Endometrial microvascular endothelial cells (primary cell): ENCODE measurements around the gene ELP1. TPM values are rescaled to one million over a fixed set of nuclear protein-coding genes. Genes with fewer than 3 reads are reported as not detected.
"Not testable (repeated sequence)": the region's sequence is repeated elsewhere in the genome, so short reads cannot be mapped to it uniquely, and the experiment has no call there.

Experiments used
- in situ Hi-C: cut with HindIII; loops from 2 replicates; pipeline ENCODE4 v1.10.0; 2017; ENCODE audit warnings: low sequenced_read_pairs, low pct_unique_long_range_greater_than_20kb; ENCODE audit errors: inconsistent ontology term
- total RNA-seq: library from RNA; depleted of rRNA; stranded (reverse); fragments of >200 nt; gene quantifications from one replicate; pipeline ENCODE4 v1.2.3, GENCODE V29; 2015; ENCODE audit errors: inconsistent ontology term

The ELP1 gene
- total RNA-seq, 1 donor from 2014 or later: 25.6 TPM

DNA sequence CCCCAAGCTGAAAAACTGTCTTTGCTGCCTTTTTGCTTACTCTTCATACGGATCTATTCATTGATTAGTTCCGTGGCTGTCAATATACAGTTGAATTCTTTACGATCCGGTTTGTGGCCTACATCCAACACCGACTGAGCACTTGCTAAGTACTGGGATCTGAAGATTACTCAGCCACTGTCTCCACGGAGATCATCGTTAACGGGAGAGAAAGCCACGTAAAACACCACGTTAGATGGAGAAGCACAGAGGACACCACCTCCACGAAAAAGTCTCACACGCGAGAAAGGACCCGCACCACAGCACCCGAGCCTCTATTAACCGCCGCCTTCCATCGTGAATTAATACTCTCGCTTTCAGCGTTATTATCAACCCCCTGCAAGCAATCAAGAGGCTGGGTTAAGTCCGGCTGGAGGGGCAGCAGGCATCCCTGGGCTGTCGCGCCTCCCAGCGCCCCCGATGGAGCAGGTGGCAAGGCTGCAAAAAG is 650 bp downstream of the ELP1 start:
- in situ Hi-C loops: no loop called here

DNA sequence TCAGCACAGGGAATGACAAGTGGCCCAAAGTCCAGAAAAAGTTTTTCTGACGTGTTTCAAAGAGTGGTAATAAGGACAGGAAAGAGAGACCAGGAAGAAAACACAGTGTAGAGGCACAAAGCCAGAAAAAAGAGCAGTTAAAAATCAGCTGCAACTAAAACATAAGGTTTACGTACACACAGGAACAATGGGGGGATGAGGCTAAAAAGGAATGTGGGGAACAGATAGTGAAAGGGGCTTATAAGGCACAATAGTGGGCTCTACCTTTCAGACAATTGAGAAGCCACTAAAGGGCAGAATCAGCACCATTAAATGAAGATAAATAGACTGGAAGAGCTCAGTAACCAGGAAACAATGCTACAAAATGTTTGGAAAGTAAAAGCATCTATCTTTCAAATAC is 5.5 kb downstream of the ELP1 start:
- in situ Hi-C loops: no loop called here

GRCh38 chr9:108924466-108924865 is 9.5 kb downstream of the ELP1 start:
- in situ Hi-C loops: no loop called here

DNA sequence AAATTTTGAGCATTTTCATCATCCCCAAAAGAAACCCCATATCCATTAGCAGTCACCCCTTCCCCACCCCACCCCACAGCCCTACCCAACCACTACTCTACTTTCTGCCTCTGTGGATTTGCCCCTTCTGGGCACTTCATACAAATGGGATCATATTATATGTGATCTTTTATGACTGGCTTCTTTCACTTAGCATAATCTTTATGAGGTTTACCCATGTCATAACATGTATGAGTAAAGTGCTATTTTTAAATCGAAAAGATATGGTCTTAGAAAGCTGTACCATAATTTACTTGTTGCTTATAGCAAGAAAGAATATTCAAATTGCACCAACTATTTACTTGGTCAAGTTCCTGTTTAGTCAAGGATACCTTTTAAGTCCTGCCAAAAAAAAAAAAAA is 12.7 kb downstream of the ELP1 start:
- in situ Hi-C loops: no loop called here

GRCh38 chr9:108920401-108920800 is 13.5 kb downstream of the ELP1 start:
- in situ Hi-C loops: not testable (repeated sequence)

GRCh38 chr9:108919517-108919916 is 14.4 kb downstream of the ELP1 start:
- in situ Hi-C loops: no loop called here

GRCh38 chr9:108913391-108913790 is 20.5 kb downstream of the ELP1 start:
- in situ Hi-C loops: no loop called here

DNA sequence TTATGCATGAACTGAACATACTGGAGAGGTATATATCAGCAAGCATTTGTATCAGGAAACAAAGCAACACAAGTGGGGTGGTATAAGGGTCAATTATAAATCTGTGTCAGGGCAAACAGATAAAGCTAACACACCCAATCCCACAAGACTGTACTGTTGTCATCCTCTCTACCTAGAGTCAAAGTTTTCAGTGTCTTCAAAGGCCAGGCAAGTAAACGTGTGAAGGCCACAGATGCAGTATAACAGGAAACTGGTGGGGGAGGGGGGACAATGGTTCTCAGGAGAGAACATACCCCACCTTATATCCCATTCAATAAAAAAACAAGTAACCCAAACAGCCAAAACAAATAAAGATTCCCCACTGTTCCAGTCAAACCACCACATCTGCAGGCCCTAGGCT is 22.1 kb downstream of the ELP1 start:
- in situ Hi-C loops: no loop called here

DNA sequence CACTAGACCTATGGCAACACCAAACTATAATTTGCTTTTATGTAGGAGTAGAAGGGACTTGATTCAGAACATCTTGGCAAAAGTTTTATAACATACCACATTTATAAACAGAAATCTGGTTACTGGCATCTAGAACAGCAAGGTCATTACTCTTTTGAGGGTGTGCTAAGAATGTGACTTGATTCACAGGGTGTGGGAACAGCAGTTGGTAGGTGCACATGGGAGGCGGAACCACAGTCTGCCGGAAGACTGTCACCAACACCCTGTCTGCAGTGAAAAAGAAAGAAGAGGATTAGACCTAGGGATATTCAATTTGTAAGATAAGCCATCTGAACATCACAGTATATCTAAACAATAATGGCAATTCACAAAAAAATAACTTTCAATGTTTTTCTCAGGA is 23.0 kb downstream of the ELP1 start:
- in situ Hi-C loops: no loop called here

- in situ Hi-C loops: no loop called here
Measured at GRCh38 chr9:108910402-108910801, 23.5 kb downstream of the ELP1 start.

DNA sequence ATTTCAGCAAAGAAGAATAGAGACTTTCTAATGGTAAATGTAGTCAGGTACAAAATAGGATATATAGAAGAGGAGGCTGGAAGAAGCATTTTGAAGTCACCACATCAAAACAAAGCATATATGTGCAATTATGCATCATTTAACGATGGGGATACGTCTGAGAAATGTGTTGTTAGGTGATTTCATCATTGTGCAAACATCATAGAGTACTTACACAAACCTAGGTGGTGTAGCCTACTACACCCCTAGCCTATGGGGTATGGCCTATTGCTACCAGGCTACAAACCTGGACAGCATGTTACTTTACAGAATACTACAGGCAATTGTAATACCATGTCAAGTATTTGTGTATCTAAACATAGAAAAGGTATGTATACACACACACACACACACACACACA is 28.4 kb downstream of the ELP1 start:
- in situ Hi-C loops: no loop called here

DNA sequence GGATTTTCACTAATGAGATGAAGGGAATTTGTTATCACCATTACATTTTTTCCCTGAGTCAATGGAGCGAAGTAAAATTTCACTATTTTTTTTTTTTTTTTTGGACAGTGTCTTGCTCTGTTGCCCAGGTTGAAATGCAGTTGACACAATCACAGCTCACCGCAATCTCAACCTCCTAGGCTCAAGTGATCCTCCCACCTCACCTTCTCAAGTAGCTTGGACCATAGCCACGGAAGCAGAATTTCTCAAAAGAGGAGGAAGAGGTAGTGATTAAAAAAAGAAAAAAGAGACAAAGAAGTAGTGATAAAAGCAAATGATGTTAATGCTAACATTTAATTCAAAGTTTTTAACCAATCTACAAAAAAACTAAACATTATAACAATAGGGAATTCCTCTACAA is 29.8 kb downstream of the ELP1 start:
- in situ Hi-C loops: no loop called here

- in situ Hi-C loops: no loop called here
Measured at GRCh38 chr9:108903420-108904103, 30.4 kb downstream of the ELP1 start.

DNA sequence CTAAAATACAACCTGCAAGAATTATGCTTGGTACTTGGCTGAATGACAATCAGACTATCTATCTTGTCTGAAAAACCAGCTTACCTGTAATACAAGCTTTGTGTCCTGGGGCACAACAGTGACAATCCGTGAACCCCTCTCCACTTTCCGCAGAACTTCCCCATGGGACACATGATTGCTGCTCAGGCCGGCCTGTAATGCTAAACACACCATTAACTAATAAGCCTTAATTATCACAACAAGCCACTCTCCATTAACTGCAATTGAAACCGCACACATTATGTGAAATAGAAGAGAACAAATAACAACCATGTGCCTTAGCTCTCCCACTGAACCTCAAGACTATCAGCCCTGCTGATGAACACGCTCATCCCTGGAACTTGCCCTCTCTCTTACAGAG is 33.7 kb downstream of the ELP1 start:
- in situ Hi-C loops: no loop called here

GRCh38 chr9:108899023-108899695 is 34.8 kb downstream of the ELP1 start:
- in situ Hi-C loops: not testable (repeated sequence)

DNA sequence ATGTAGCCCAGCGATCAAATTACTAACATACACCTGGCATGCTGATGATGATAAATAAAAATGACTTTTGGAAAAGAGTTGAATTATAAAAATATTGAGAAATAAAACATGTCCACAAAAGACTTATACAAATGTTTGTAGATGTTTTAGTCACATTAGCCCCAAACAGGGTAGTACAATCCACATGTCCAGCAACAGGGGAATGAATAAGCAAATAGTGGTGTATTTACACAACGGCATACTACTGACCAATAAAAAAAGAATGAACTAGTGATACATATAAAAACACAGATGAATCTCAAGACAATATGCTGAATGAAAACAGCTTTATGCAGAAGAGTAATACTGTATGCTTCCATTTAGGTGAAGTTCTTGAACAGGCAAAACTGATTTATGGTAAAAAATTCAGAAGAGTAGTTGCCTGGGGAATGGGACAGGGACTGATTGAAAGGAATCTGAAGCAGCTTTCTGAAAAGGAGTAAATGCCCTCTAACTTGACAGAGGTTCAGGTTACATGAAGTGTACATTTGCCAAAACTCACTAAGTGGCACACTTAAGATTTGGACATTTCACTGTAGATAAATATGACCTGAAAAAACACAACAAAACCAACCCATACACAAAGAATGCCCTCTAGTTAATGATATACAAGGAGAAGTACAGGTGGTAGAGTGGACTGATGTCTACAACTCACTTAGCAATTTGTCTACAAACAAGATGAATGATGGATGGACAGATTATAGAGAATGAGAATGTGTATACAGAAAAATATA is 36.4 kb downstream of the ELP1 start:
- in situ Hi-C loops: no loop called here

- in situ Hi-C loops: no loop called here
Measured at GRCh38 chr9:108894225-108894997, 39.5 kb downstream of the ELP1 start.

- in situ Hi-C loops: no loop called here
Measured at GRCh38 chr9:108889649-108890067, 44.3 kb downstream of the ELP1 start.

DNA sequence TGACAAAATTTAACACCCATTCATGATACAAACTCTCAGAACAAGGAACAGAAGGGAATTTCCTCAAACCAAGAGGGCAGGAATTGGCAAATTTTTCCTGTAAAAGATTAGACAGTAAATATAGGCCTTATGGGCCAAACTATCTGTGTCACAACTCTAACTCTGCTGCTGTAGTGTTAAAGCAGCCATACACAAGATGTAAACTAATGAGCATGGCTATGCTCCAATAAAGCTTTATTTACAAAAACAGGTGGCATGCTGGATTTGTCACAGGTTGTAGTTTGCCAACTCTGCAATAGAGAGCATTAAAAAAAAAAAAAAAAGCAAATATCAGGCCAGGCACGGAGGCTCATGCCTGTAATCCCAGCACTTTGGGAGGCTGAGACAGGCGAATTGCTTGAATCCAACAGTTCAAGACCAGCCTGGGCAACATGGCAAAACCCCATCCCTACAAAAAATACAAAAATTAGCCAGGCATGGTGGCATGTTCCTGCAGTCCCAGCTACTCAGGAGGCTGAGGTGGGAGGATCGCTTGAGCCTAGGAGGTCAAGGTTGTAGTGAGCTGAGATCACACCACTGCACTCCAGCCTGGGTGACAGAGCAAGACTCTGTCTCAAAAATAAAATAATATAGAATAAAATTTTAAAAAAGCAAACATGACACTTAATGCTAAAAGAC is 47.2 kb downstream of the ELP1 start:
- in situ Hi-C loops: not testable (repeated sequence)
